ENCODE results near the gene RFC2.
"Not testable (repeated sequence)": the region's sequence is repeated elsewhere in the genome, so short reads cannot be mapped to it uniquely, and the experiment has no call there.

The RFC2 gene

DNA sequence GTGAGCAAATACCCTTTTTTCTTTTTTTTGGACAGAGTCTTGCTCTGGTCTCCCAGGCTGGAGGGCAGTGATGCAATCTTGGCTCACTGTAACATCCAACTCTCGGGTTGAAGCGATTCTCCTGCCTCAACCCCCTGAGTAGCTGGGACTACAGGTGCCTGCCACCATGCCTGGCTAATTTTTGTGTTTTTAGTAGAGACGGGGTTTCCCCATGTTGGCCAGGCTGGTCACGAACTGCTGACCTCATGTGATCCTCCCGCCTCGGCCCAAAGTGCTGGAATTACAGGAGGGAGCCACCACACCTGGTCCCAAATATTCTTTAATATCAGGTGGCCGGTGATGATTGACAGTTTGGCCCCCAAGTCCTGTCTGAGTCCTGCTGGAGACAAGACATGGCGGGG, 37.8 kb downstream of the RFC2 start:
- no peak for FAIRE-seq

- no peak for FAIRE-seq
Measured at GRCh38 chr7:74215921-74216320, 38.3 kb downstream of the RFC2 start.

DNA sequence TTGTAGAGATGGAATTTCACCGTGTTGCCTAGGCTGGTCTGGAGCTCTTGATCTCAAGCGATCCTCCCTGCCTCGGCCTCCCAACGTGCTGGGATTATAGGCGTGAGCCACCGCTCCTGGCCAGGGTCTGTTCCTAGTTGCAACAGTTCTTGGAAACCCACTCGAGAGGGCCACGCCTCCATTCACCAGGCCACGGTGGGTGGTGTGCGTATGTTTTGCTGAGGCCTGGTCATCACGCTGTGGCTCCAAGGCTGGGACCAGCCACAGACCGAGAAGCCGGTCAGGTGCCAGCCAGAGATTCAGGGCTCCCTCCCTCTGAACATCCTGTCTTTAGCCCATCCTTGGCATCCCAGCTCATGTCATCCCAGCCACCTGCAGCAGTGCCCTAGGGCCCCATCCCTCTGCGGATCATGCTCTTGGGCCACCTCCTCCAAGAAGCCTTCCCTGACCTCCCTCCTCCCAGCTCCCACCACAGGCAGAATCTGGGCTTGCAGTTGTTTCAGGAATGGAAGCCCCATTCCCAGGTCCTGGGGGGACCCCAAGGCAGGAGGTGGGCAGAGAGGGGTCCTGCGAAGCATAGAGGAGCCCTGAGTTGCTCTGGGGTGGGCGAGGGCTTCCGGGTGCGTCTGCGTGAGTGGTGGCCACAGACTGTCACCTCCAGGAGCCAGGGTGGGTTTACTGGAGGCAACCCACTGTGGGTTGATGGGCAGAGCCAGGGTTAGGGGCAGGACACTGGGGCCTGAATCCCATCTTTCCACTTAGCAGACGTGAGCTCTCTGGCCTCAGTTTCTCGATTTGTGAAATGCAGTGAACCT, 39.2 kb downstream of the RFC2 start:
- FAIRE-seq: no peak

DNA sequence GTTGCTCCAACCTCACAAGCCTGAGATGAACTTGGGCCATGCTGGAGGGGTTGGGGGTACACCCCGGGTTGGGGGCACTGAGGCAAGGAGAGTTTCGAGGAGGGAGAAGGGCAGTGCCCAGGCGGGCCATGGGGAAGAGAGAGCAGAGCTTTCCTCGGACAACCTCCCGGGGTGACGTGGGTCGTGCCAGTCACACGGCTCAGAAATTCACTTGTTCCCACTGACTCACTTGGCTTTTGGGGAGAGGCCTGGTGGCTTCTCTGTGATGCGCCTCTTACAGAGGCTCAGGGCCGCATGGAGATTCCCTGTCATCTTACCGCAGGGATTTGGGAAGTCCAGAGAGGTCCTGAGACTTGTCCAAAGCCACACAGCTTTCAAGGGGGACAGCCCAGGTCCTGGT, 41.5 kb downstream of the RFC2 start:
- no peak for FAIRE-seq

GRCh38 chr7:74208241-74208640, 46.0 kb downstream of the RFC2 start:
- FAIRE-seq: not testable (repeated sequence)

GRCh38 chr7:74207586-74207985, 46.6 kb downstream of the RFC2 start:
- no peak for FAIRE-seq

DNA sequence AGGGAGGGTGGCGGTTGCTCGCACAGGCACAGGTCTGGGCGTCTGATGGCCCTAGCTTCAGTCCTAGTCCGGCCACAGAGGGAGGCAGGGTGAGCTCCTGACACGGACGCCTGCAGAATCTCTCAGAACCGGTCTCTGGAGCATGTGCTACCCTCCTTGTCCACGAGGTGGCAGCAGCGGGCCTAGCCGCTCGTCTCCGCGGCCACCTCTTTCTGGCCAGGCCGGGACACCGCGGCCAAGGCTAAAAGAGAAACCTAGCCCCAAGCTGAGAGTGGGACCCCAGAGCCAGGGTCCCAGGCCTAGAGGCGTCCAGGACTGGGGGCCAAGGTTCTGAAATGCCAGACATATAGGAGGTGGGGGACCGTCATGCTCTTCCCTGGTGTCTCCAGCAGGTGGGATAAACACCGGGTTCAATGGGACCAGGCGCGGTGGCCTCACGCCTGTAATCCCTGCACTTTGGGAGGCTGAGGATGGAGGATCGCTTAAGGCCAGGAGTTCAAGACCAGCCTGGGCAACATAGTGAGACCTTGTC, 47.5 kb downstream of the RFC2 start:
- FAIRE-seq: no peak

DNA sequence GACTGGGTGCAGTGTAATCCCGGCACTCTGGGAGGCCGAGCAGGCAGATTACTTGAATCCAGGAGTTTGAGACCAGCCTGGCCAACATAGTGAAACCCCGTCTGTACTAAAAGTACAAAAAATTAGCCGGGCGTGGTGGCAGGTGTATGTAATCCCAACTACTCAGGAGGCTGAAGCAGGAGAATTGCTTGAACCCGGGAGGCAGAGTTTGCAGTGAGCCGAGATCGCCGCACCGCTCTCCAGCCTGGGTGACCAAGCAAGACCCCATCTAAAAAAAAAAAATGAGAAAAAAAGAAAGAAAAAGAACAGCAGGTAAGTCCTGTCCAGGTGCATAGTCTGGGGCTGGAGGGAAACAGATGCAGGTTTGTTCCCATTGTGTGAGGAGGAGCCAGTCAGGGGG, 48.1 kb downstream of the RFC2 start:
- not testable (repeated sequence) for FAIRE-seq

- no peak for FAIRE-seq
Measured at GRCh38 chr7:74203956-74204618, 50.1 kb downstream of the RFC2 start.

DNA sequence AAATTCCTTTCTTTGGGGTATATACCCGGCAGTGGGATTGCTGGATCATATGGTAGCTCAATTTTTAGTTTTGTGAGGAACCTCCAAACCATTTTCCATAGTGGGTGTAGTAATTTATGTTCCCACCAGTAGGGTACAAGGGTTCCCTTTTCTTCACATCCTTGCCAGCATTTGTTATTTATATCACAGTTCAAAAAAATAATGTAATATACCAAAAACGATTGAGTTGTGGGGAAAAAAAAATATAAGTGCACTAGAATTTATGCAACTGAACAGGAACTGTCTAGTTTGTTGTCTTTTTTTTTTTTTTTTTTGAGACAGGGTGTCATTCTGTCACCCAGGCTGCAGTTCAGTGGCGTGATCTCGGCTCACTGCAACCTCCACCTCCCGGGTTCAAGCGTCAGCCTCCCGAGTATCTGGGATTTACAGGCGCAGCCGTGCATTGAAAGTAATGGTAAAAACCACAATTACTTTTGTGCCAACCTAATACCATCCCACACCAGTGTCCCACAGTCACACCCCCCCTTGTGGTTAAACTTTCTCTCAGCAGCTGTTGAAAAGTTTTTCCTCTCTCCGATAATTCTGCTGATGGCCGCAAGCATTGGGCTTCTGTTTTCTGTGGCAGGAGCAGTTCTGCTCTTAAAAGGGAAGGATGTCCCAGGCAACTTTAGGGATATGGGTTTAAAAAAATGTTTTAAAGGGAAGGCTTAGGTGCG, 51.2 kb downstream of the RFC2 start:
- no peak for FAIRE-seq

DNA sequence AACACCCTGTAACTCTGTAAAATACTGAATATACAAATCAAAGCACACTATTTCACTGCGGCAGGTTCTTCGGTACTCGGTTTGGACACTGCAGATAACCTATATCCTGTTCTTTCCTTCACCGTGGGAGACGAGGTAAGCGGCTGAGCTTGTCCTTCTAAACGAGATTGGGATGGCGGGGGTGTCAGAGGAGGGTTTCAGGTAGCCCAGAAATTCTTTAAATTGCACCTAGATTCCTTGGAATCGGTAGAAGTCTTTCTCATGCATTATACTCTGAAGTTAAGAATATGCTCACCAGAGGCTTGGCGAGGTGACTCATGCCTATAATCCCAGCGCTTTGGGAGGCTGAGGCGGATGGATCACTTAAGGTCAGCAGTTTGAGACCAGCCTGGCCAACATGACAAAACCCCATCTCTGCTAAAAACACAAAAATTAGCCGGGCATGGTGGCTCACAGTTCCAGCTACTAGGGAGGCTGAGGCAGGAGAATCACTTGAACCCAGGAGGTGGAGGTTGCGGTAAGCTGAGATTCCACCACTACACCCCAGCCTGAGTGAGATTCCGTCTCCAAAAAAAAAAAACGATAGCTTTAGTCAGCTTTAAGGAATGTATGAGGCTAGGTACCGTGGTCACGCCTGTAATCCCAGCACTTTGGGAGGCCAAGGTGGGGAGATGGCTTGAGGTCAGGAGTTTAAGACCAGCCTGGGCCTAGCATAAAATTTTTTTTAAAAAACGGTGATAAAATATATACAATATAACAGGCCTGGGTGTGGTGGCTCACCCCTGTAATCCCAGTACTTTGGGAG, 54.4 kb downstream of the RFC2 start:
- FAIRE-seq: no peak

- FAIRE-seq: no peak
Measured at GRCh38 chr7:74197449-74198124, 56.6 kb downstream of the RFC2 start.

DNA sequence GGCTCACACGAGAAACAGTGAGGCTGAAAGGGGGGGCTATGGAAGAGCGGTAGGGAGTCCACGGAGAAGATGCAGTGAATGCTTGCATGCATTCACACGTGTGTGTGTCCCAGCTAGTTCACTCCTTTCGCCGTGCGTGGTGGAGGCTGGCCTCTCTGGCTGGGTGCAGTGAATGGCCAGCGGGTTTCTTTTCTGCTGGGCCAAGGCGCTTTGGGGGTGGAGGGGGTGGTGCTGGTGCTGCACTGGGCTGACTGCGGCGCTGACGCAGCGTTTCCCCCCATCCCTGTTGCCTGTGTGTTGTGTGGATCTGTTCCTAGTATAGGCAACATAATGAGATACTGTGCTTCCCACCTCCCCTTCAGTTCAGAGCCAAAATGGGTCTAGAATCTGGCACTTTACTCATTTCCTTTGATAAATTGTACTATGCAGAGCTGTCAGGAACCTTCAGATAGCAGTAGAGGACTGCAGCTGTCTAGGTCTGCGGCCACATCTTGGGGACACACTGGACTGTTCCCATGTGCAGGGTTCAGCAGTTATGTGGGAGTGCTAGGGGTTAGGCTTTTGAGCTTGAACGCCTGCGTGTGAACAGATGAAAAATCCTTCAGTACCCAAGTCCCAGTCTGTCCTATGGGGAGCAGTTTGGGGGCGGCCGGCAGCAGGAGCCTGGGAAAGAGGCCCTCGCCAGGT, 58.1 kb downstream of the RFC2 start:
- FAIRE-seq: not testable (repeated sequence)

GRCh38 chr7:74195139-74195860, 58.9 kb downstream of the RFC2 start:
- not testable (repeated sequence) for FAIRE-seq

- FAIRE-seq: no peak
Measured at GRCh38 chr7:74194686-74195085, 59.5 kb downstream of the RFC2 start.

- no peak for FAIRE-seq
Measured at GRCh38 chr7:74193913-74194312, 60.3 kb downstream of the RFC2 start.

DNA sequence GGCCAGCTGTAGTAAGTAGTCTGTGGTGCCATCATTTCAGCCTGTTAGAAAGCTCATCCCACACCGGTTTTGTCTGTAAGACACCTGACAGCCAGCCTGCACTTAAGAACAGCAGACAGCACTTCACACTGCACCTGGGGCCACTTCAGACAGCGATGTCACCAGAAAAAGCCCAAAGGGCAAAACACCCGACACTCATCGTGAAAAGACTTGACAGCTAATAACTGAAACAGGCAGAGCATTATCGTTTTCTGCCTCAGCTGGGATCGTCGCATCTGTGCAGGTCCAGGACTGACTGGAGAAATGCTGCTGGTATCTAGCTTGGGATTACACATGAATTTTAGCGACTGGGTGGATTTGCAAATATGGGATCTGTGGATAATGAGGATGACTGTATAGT, 61.1 kb downstream of the RFC2 start:
- no peak for FAIRE-seq

DNA sequence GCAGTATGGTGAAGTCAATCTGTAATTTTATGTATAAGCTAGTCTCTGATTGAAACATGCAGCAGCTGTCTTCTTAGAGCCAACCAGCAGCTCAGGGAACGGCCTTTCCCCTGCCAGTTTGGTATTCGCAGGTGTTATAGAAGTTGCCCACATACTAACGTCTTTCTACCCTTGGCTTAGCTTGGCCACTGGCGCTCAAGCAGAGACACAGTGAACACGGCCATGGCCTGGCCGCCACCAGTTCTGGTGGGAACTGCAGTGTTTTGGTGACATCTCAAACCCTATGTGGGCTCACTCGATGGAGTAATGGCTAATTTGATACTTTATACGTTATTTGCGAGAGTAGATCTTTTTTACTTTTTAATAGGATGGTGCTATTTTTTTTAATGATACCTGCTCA, 63.0 kb downstream of the RFC2 start:
- no peak for FAIRE-seq

- no peak for FAIRE-seq
Measured at GRCh38 chr7:74190259-74190658, 63.9 kb downstream of the RFC2 start.

- no peak for FAIRE-seq
Measured at GRCh38 chr7:74187915-74188675, 66.1 kb downstream of the RFC2 start.

All from islet of Langerhans (tissue), 1 donor.